ENCODE measurements around the gene RUBCNL. TPM values are rescaled to one million over a fixed set of nuclear protein-coding genes. Genes with fewer than 3 reads are reported as not detected.

RUBCNL gene
- total RNA-seq, 1 experiment from 2014 or later = not detected

DNA sequence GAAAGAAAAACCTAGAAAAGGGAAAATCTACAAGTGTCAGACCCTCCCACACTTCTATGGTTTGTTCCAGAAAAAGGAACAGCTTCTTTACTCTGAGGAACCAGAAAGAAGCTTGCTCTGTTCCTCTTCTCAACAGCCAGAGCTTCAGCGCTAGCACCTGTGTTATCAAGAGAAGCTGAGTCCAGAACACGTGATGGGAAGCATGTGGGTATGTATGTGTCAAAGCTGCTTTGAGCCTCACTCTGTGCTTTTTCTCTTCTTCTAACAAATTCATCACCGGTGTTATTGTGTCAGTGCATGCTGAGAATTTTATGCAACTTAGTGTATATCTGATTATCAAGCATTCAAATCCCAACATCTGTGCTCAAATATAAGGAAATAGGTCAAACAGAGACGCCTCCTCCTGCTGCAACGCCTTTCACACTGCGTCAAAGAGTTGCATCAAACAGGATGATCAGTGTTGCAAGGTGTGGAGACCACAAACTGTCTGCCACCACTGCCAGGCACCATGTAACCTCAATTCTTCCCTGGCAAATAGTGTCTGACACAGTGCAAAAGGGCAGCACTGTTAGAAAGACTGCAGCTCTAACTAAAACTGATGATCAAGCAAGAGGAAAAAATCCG is 91.4 kb downstream of the RUBCNL start:
- H3K36me3 ChIP-seq (ENCODE audit: low read depth, low read length) = no peaks in the 10 kb centered on the region
- ChIA-PET CTCF (interaction anchor here (0.6 kb wide), 1 partner anchor 11 kb away, joined by 4 read pairs; no protein-coding TSS in a partner anchor), POLR2A (ENCODE audit: unreplicated experiment) (no interaction called here)
- no peaks in the 10 kb centered on the region for H3K27me3 ChIP-seq (ENCODE audit: low read length)
- ATAC-seq = peak; percentile 40; the same call in 1 of the 2 replicates
- intact Hi-C loops (cut with micrococcal nuclease) = no loop called here
- TSS peak; percentile 12 for BruUV-seq (replicated peaks)
- H3F3A ChIP-seq (ENCODE audit: low read length, unreplicated experiment) = no peaks in the 10 kb centered on the region
- no peak overlapping the region for H3K27ac ChIP-seq (ENCODE audit: low read length)
- H3K9me2 ChIP-seq (replicated peaks; ENCODE audit: low read length) = no peaks in the 10 kb centered on the region
- H4K20me1 ChIP-seq (ENCODE audit: low read length) = no peaks in the 10 kb centered on the region
- H3K9me3 ChIP-seq (ENCODE audit: low read length) = no peaks in the 10 kb centered on the region
- no peak for DNase-seq
- no peak overlapping the region for H3K9ac ChIP-seq (ENCODE audit: low read length)
- no peaks in the 10 kb centered on the region for H3K79me2 ChIP-seq (ENCODE audit: low read length)
- H3K4me2 ChIP-seq (ENCODE audit: low read length) = no peak overlapping the region
- TF ChIP-seq EZH2phosphoT487 (IDR thresholded peaks at IDR 0.05; ENCODE audit: borderline replicate concordance, low read length) (no peak), EZH2 (IDR thresholded peaks at IDR 0.05; ENCODE audit: low read length, unreplicated experiment) (no peak)
- no peak overlapping the region for H2AFZ ChIP-seq (ENCODE audit: low read length)
- no peak overlapping the region for H3K4me3 ChIP-seq (ENCODE audit: low read length)
- H3K4me1 ChIP-seq (ENCODE audit: insufficient read depth, low read length) = no peaks in the 10 kb centered on the region; the same call in 1 of the 2 replicates

DNA sequence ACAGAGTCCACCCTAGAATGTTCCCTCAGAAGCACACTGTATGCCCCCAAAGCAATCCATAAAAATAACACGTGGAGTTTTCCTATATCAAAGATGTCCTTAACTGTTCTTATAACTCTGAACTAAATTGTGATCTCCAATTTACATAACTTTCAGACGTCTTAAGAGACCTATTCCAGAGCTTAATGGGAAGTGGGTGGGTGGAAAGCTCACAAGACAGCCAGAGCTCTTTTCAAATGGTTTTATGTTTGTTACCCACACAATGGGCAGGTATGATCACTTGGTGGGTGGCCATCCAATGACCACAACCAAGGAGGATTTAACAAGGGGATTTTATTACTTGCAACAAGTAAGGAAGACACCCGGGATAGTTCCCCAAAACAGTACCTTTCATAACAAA is 93.6 kb downstream of the RUBCNL start:
- intact Hi-C loops (cut with micrococcal nuclease) = no loop called here
- no TSS peak for BruUV-seq (replicated peaks)

More for the DNA sequence above, 93.6 kb downstream of the RUBCNL start:
- no peaks in the 10 kb centered on the region for H4K20me1 ChIP-seq (ENCODE audit: low read length)
- CTCF ChIA-PET = no interaction called here
- DNase-seq (no peak), ATAC-seq (no peak)
- H3K27ac ChIP-seq (ENCODE audit: low read length) = no peak overlapping the region
- no peak overlapping the region for H2AFZ ChIP-seq (ENCODE audit: low read length)
- H3K9ac ChIP-seq (ENCODE audit: low read length) = no peak overlapping the region
- no peaks in the 10 kb centered on the region for H3K27me3 ChIP-seq (ENCODE audit: low read length)
- TF ChIP-seq EZH2 (IDR thresholded peaks at IDR 0.05; ENCODE audit: low read length, unreplicated experiment) = no peak
- TF ChIP-seq CTCF (conservative IDR thresholded peaks at IDR 0.05; ENCODE audit: low read depth, low read length) = no peak
- TF ChIP-seq EZH2phosphoT487 (IDR thresholded peaks at IDR 0.05; ENCODE audit: borderline replicate concordance, low read length) = no peak
- H3K36me3 ChIP-seq (ENCODE audit: low read depth, low read length) = no peaks in the 10 kb centered on the region
- POLR2A ChIA-PET (ENCODE audit: unreplicated experiment) = no interaction called here
- no peak overlapping the region for H3K4me3 ChIP-seq (ENCODE audit: low read length)
- H3K9me2 ChIP-seq (replicated peaks; ENCODE audit: low read length) = no peaks in the 10 kb centered on the region
- no peaks in the 10 kb centered on the region; the same call in 1 of the 2 replicates for H3K4me1 ChIP-seq (ENCODE audit: insufficient read depth, low read length)
- no peaks in the 10 kb centered on the region for H3K9me3 ChIP-seq (ENCODE audit: low read length)
- no peaks in the 10 kb centered on the region for H3K79me2 ChIP-seq (ENCODE audit: low read length)
- no peak overlapping the region for H3K4me2 ChIP-seq (ENCODE audit: low read length)
- no peaks in the 10 kb centered on the region for H3F3A ChIP-seq (ENCODE audit: low read length, unreplicated experiment)

Other genes starting within 250 kb of the RUBCNL start
- 133 and 143 TPM in 2 replicates for gene LCP1, start 205.1 kb downstream of the RUBCNL start, total RNA-seq (2014; rRNA removed)
- 0.26 and 0.35 TPM in 2 replicates for gene LRRC63, start 175.3 kb downstream of the RUBCNL start, total RNA-seq (2014; rRNA removed)
- gene LRCH1, start 165.9 kb upstream of the RUBCNL start, total RNA-seq (2014; rRNA removed) = 4.3 and 7.8 TPM in 2 replicates

Data from PC-3 (cell line).